Rectal smooth muscle tissue (tissue), 1 donor: ENCODE data around the gene SKIDA1.

ENCODE experiments used
- H3K27ac ChIP-seq: one replicate; pipeline ENCODE4 v1.7.0; 2013; ENCODE audit warnings: low read depth, low read length, inconsistent platforms
- H3K27me3 ChIP-seq: one replicate; pipeline ENCODE4 v1.7.0; 2013; ENCODE audit warnings: low read length; ENCODE audit not compliant: control insufficient read depth, insufficient read depth
- H3K36me3 ChIP-seq: one replicate; pipeline ENCODE4 v1.7.0; 2013; ENCODE audit warnings: low read length; ENCODE audit not compliant: control insufficient read depth, insufficient read depth
- H3K4me1 ChIP-seq: one replicate; pipeline ENCODE4 v1.7.0; 2013; ENCODE audit warnings: low read length; ENCODE audit not compliant: control insufficient read depth, insufficient read depth
- H3K4me3 ChIP-seq: one replicate; pipeline ENCODE4 v1.7.0; 2013; ENCODE audit warnings: low read length
- H3K9ac ChIP-seq: one replicate; pipeline ENCODE4 v1.7.0; 2013; ENCODE audit warnings: low read length

SKIDA1 gene

GRCh38 chr10:21534604-21535493, 9.4 kb upstream of the SKIDA1 start:
- peak overlapping the region; percentile 74 for H3K4me3 ChIP-seq
- no peaks in the 10 kb centered on the region for H3K27me3 ChIP-seq
- peak overlapping the region; percentile 93 for H3K27ac ChIP-seq
- peaks cover 2% of the 10 kb centered on the region for H3K4me1 ChIP-seq
- peak overlapping the region; percentile 82 for H3K9ac ChIP-seq
- H3K36me3 ChIP-seq, result peaks cover 7% of the 10 kb centered on the region

- H3K9ac ChIP-seq, result peak overlapping the region; percentile 82
- peaks cover 6% of the 10 kb centered on the region for H3K36me3 ChIP-seq
- no peaks in the 10 kb centered on the region for H3K27me3 ChIP-seq
- H3K4me3 ChIP-seq, result peak overlapping the region; percentile 74
- peaks cover 5% of the 10 kb centered on the region for H3K4me1 ChIP-seq
- peak overlapping the region; percentile 93 for H3K27ac ChIP-seq
Measured at GRCh38 chr10:21534280-21534586, 8.8 kb upstream of the SKIDA1 start.

DNA sequence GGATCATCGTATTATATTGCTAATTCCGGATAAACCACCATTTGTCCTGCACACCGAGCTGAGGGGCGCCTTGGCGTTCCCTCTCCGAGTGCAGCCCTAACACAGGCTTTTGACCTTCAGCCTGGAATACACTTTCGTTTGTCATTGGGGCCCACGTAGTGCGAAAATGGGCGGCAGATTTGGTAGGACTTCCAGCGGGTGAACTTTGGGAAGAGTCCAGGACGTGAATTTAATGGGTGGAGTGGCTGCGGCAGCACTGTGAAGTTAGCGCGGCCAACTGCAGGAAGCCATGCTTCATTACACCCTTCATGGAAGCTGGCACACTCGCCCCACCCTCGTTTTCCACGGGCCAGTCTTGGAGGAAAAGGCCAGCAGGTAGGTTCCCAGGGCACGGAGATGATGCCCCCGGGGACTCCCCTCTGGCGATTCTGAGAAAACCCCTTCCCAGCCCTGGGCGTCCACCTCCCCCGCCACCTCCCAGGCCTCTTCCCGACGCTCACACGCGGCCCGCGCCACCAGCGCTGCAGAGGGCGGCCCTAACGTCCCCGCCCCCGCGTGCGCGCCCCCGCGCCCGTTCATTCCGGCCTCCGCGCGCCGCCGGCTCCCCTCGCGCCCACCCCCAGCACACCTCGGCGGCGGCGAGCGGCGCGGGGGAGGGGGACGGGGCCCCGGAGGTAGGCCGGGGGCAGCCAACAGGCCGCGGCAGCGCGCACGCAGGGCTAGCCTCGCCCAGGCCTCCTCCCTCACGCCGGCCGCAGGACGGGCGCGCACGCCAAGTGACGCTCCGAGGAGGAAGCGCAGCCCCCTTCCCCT, 8.2 kb upstream of the SKIDA1 start, which contains the start of gene MLLT10:
Gene MLLT10 (plus strand): TSS at position 766 of the 813 bp plus-strand sequence. CDS start 413 bp downstream, outside the sequence.
- Histone ChIP-seq H3K36me3 (peaks cover 3% of the 10 kb centered on the region), H3K27ac (peak within 1 kb of the TSS; percentile 93), H3K4me3 (peak within 1 kb of the TSS; percentile 74), H3K4me1 (peaks cover 5% of the 10 kb centered on the region), H3K27me3 (no peaks in the 10 kb centered on the region), H3K9ac (peak within 1 kb of the TSS; percentile 82)

DNA sequence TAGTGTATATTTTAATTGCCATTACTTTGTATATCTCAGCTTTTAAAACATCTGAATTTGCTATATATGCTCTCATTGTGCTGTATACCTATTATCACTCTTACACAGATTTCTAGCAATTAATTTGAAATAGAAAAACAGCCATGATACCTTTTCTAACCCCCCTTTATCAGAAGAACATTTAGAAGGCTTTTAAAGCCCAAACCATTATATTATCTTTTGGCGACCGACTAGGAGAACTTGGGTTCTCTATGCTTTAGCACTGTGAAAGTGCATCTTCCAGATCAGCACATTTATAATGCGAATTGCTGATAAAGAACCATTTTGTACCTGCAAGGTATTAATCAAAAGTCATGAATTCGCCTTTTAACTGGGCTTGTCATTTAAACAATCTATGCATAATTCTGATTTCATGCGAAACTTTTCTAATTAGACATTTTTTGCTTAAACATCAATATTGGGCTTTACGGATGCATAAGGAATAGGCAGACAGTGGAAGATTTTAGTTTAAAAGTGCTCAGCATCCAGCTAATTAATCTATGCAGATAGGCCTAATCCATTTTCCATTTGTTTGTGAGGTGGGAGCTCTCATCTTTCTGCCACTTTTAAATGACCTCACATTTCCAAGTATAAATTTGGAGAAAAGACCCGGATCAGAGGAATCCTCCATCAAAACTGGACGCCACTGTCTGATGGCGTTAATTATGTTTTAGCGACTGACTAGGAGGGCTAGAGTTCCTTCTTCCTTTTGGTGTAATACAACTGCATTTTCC, 7.4 kb upstream of the SKIDA1 start:
- Histone ChIP-seq H3K4me1 (peaks cover 5% of the 10 kb centered on the region), H3K36me3 (no peaks in the 10 kb centered on the region), H3K27me3 (no peaks in the 10 kb centered on the region)

DNA sequence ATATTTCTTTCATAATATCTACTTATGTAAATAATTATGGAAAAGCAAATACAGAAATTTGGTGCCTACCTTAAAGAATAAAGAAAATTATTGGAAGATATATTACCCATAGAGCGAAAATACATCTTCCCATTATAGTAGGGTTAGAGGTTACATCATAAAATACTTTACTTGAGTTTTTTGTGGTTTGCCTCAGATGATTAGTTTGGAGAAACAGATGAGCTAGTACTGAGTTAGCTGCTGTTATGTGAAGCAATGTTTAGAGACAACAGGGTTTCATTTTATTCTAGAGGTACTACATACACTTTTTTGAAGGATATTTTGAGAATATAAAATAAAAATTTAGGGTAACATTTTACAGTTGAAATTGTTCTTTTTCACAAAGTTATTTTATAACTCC, 5.7 kb upstream of the SKIDA1 start:
- Histone ChIP-seq H3K27ac (peak overlapping the region; percentile 59), H3K4me1 (peaks cover 5% of the 10 kb centered on the region), H3K9ac (no peak overlapping the region), H3K36me3 (no peaks in the 10 kb centered on the region), H3K27me3 (no peaks in the 10 kb centered on the region), H3K4me3 (no peak overlapping the region)

More for the DNA sequence above, 7.4 kb upstream of the SKIDA1 start:
- H3K4me3 ChIP-seq, result peak overlapping the region; percentile 74
- peak overlapping the region; percentile 54 for H3K9ac ChIP-seq
- H3K27ac ChIP-seq, result peak overlapping the region; percentile 93

GRCh38 chr10:21530641-21531040, 5.2 kb upstream of the SKIDA1 start:
- H3K4me1 ChIP-seq, result peaks cover 5% of the 10 kb centered on the region
- no peaks in the 10 kb centered on the region for H3K27me3 ChIP-seq
- H3K27ac ChIP-seq, result peak overlapping the region; percentile 59
- no peak overlapping the region for H3K4me3 ChIP-seq
- H3K36me3 ChIP-seq, result no peaks in the 10 kb centered on the region
- no peak overlapping the region for H3K9ac ChIP-seq

DNA sequence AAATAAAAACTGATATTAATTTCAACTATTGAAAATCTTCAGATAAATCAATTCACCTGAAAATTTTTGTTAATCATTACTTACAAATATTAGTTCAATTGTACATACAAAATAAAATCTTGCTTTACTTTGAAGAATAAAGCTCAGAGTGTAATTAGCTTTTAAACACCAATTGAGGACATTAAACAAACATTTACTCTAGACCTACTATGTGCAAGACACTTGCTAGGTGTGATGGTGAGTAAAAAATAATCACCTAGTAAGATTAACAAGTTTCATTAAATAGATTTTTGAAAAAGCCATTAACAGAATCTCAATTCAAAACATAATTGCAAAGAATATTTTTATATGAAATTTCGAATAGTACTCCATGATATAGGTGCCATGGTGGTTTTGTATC, 4.7 kb upstream of the SKIDA1 start:
- H3K9ac ChIP-seq, result no peak overlapping the region
- H3K27ac ChIP-seq, result peak overlapping the region; percentile 59
- H3K4me3 ChIP-seq, result no peak overlapping the region
- H3K4me1 ChIP-seq, result peaks cover 5% of the 10 kb centered on the region
- no peaks in the 10 kb centered on the region for H3K36me3 ChIP-seq
- no peaks in the 10 kb centered on the region for H3K27me3 ChIP-seq

- Histone ChIP-seq H3K36me3 (no peaks in the 10 kb centered on the region), H3K4me3 (no peak overlapping the region), H3K27me3 (no peaks in the 10 kb centered on the region), H3K9ac (no peak overlapping the region), H3K27ac (peak overlapping the region; percentile 38), H3K4me1 (peaks cover 5% of the 10 kb centered on the region)
Measured at GRCh38 chr10:21529032-21529910, 3.8 kb upstream of the SKIDA1 start.

GRCh38 chr10:21528236-21529031, 3.0 kb upstream of the SKIDA1 start:
- Histone ChIP-seq H3K9ac (no peak overlapping the region), H3K27me3 (no peaks in the 10 kb centered on the region), H3K27ac (peak overlapping the region; percentile 99), H3K4me1 (peaks cover 10% of the 10 kb centered on the region), H3K36me3 (no peaks in the 10 kb centered on the region), H3K4me3 (peak overlapping the region; percentile 72)

- Histone ChIP-seq H3K27me3 (no peaks in the 10 kb centered on the region), H3K36me3 (no peaks in the 10 kb centered on the region), H3K9ac (no peak overlapping the region), H3K27ac (peak overlapping the region; percentile 99), H3K4me1 (peaks cover 10% of the 10 kb centered on the region), H3K4me3 (peak overlapping the region; percentile 72)
Measured at GRCh38 chr10:21527598-21528235, 2.2 kb upstream of the SKIDA1 start.
